ENCODE results near the gene FUT4.
"Not testable (repeated sequence)": the region's sequence is repeated elsewhere in the genome, so short reads cannot be mapped to it uniquely, and the experiment has no call there.

Gene FUT4

DNA sequence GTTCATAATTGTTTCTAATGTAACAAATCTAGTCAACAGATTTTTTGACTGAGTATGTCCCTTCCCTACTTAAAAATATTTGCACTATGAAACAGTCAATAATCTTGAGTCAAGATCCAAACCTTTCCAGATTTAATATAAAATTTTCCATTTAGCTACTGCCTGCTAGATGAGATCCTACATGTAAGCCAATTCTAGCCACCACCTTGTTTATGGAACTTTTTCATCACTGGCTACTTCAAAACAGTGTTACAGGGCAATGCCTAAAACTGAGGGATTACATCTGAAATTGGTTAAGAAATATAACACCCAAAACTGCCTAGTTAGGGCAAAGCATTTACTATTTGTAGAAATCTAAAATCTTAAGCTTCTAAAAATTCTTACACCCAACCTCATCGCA is 10.5 kb upstream of the FUT4 start:
- no peak for DNase-seq (ENCODE audit: low spot score)

DNA sequence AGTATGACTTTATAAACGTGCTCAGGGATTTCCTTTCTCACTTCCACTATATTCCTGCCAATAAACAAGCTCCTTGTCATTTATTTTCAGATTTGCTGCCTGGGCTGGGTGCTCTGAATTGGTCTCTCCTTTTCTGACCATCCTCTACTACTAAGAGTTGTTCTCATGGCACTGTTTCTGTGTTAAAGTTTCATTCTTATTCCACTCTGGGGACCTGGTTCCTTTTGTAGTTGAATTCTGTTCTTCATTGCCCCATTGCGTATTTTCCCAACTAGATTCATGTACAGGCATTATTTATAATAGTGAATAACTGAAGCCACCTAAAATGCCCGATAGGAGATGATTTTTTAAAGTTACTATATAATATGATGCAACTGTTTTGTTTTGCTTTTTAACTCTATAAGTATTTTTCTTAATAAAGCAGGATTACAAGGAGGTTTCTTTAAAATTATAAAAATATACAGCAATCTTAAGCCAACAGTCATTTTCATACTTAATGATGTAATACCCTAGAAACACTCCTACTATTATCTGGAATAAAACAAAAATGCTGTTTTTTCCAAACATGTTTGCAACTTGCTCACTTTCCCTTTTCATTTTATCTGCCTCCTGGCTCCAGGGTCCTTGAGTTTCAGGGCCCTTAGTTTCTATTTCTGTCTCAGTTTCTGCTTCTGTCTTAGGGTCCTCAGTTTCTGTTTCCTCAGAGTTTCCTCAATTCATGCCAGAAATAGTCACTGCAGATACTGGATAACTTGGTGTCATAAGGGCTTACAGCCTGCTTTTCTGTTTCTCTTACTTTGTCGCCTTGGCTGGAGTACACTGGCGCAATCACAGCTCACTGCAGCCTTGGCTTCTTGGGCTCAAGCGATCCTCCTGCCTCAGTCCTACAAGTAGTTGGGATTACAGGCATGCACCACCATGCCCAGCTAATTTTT is 9.8 kb upstream of the FUT4 start:
- DNase-seq (ENCODE audit: low spot score) = peak; percentile 43

DNA sequence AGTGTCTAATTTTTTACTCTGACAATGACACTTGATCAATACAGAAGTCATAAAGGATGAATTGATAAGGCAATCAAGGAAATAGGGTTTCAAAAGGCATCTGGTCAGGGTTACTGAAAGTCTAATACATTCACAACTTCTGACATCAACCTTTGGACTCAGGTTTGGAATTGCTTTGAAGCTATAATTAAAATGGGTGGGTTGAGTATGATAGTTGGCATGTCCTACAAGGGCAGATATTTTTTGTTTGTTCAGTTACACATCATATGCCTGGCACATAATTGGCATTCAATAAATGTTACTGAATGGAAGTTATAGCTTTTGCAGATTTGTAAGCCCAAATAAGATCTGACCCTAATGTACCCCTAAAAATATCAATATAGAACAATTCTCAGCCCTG is 7.3 kb upstream of the FUT4 start:
- DNase-seq (ENCODE audit: low spot score) = no peak

DNA sequence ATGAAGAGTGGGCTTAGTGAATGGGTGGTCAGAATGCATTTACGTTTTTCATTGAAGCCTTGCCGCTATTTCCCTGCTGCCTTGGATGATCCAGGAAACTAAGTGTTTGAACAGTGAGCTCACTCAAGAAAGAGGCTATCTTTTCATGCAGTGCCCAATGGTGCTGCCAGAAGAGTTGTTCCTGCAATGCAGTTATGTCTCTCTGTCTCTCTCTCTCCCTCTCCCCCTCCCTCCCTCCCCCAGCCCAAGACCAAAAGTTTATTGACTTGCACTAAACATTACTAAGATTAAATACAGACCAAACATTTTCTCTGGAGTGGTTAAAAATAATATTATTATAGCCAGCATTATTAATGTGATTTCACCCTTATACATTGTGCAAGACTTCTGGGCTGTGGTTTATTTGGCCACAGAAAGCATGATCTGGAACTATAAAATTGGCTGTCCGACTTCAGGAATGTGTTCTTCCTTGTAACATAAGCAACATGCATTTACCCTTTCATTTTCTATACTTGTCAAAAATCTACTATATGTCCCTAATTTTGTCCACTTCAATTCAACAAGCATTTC is 6.6 kb upstream of the FUT4 start:
- no peak for DNase-seq (ENCODE audit: low spot score)

DNA sequence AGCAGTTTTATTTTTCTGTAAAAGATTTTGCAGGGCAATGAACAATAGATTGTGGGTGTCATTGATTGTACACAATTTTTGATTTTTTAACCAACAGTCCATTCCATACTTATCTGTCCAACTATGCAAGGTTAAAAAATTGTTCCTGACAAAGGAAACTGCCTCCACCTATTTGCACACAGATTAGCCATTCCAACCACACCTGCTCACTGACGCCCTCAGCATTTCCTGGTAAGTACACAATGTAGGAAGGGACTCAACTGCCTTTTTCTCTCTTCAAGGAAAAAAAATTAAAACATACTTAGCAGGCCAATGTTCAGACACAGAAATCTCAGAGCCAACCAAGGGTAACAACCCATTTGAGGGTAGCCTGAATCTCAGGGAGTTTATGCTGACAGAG is 4.3 kb upstream of the FUT4 start:
- DNase-seq (ENCODE audit: low spot score) = no peak

DNA sequence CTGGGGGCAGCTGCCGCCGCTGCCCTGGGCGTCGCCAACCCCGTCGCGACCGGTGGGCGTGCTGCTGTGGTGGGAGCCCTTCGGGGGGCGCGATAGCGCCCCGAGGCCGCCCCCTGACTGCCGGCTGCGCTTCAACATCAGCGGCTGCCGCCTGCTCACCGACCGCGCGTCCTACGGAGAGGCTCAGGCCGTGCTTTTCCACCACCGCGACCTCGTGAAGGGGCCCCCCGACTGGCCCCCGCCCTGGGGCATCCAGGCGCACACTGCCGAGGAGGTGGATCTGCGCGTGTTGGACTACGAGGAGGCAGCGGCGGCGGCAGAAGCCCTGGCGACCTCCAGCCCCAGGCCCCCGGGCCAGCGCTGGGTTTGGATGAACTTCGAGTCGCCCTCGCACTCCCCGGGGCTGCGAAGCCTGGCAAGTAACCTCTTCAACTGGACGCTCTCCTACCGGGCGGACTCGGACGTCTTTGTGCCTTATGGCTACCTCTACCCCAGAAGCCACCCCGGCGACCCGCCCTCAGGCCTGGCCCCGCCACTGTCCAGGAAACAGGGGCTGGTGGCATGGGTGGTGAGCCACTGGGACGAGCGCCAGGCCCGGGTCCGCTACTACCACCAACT is 1.0 kb downstream of the FUT4 start:
- DNase-seq (ENCODE audit: low spot score) = no peak

DNA sequence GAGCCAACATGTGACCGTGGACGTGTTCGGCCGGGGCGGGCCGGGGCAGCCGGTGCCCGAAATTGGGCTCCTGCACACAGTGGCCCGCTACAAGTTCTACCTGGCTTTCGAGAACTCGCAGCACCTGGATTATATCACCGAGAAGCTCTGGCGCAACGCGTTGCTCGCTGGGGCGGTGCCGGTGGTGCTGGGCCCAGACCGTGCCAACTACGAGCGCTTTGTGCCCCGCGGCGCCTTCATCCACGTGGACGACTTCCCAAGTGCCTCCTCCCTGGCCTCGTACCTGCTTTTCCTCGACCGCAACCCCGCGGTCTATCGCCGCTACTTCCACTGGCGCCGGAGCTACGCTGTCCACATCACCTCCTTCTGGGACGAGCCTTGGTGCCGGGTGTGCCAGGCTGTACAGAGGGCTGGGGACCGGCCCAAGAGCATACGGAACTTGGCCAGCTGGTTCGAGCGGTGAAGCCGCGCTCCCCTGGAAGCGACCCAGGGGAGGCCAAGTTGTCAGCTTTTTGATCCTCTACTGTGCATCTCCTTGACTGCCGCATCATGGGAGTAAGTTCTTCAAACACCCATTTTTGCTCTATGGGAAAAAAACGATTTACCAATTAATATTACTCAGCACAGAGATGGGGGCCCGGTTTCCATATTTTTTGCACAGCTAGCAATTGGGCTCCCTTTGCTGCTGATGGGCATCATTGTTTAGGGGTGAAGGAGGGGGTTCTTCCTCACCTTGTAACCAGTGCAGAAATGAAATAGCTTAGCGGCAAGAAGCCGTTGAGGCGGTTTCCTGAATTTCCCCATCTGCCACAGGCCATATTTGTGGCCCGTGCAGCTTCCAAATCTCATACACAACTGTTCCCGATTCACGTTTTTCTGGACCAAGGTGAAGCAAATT is 1.8 kb downstream of the FUT4 start:
- DNase-seq (ENCODE audit: low spot score) = no peak

DNA sequence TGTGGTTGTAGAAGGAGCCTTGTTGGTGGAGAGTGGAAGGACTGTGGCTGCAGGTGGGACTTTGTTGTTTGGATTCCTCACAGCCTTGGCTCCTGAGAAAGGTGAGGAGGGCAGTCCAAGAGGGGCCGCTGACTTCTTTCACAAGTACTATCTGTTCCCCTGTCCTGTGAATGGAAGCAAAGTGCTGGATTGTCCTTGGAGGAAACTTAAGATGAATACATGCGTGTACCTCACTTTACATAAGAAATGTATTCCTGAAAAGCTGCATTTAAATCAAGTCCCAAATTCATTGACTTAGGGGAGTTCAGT is 2.4 kb downstream of the FUT4 start:
- DNase-seq (ENCODE audit: low spot score) = no peak

DNA sequence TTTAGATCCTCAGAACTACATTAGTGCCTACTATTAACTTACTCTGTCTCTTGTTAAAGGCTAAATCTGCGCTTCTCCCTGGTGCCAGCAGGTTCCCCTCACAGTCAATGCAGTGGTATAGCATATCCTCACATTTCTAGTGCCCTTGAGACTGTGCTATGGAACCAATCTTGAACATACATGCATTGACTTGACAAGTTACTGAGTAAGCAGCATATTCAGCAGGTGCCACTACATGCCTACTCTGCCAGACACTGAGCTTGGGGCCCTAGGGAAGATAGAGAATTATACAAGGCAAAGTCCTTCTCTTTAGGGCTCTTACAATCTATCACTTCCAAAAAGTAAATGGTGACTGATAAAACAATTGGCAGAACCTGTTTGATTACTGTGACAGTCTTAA is 3.2 kb downstream of the FUT4 start:
- no peak for DNase-seq (ENCODE audit: low spot score)

DNA sequence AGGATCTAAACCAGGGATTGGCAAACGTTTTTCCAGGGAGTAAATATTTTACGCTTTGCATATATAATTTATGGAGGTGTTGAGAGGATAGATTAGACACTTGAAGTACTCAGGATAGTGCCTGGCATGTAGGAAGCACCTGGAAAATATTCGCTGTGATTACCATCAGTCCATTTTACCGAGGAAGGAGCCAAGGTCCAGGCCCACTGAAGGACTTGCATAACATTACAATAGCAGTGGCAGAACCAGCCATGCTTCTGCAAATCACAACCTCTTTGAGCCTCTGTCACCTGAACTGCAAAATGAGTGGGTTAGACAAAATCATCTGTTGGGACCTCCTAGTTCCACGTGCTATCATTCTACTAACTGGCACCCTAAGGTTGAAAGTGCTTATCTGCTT is 5.4 kb downstream of the FUT4 start:
- DNase-seq (ENCODE audit: low spot score) = no peak

DNA sequence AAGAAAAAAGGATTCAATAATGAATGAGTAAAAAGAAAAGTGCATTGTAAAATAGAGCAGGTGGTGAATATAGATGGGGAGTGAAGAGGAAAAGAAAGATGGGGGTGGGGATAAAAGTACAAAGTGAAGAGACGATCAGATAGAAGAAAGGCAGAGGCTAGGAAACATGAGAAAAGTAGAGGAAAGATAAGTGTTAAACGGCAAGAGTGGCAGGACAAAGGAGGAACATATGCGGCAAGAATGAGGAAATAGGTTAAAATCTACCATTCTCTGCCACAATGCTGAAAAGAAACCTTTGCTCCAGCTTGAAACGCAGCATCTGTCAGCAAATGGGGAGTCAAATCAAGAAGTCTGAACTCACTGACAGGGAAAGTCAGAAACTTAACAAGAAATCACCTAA is 6.8 kb downstream of the FUT4 start:
- peak; percentile 34 for DNase-seq (ENCODE audit: low spot score)

DNA sequence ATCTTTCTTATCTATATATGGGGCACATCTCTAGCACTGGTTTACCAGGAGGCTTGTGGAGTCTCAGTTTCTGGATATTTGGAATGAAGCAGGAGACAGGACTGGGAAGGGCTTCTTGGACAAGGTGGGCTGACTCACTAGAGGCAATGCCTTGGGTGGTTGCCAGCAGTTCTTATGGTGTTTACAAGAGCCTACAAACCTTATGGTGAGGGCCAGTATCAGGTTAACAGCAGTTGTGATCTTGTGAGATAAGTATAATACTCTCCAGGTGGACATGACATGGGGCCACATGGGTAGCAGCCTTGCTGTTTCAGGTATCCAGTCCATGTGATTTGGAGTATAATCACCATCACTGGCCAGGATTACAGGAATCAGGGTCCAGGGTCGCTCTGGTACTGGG is 10.2 kb downstream of the FUT4 start:
- no peak for DNase-seq (ENCODE audit: low spot score)

DNA sequence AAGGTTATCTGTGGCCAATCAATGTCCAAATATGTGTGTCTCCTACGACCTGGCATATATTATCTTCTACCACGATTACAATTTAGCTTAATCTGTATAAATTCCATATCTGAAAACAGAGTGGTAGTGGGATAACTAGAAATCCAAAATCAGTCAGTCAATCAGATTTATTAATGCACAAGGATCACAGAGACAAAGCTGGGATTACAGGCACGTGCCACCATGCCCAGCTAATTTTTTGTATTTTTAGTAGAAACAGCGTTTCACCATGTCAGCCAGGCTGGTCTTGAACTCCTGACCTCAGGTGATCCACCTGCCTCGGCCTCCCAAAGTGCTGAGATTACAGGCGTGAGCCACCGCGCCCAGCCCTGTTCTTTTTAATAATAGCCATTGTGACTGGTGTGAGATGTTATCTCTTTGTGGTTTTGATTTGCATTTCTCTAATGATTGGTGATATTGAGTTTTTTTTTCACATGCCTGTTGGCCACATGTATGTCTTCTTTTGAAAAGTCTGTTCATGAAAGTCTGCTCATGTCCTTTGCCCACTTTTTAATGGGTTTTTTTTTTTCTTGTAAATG is 12.1 kb downstream of the FUT4 start:
- not testable (repeated sequence) for DNase-seq (ENCODE audit: low spot score)

DNA sequence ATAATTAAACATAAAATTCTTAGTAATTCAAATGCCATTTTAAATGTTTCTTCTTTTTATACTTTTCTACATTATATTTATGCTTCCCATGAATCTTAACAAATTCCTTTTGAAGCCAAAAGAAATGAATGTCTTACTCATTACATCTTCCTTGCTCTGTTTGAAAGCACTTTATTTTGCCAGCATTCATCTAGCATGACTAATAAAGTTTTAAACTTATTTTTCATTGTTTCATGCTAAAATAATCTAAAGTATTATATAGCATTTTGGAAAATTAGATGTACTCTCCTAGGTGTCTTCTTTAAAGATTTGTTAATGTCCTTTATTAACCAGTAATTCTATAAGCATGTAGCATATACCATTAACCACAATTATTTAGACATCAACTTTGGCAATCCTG is 13.7 kb downstream of the FUT4 start:
- DNase-seq (ENCODE audit: low spot score) = no peak

DNA sequence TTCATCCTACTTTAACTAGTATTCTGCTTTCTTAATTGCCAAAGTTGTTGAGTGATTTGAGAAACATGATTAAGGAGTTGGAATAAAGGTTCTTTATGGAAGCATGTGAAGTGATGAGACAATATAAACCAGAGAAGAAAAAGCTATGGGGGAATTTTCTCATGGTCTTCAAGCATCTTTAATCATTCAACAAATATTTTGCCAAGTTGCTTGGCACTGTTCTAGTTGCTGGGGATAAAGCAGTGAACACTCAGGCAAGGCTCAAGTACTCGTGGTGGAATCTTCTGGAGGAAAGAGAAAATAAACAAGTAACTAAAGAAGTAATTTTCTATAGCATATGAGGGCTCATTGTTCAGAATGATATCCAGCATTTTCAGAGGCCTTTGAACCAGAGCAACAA is 14.3 kb downstream of the FUT4 start:
- no peak for DNase-seq (ENCODE audit: low spot score)

DNA sequence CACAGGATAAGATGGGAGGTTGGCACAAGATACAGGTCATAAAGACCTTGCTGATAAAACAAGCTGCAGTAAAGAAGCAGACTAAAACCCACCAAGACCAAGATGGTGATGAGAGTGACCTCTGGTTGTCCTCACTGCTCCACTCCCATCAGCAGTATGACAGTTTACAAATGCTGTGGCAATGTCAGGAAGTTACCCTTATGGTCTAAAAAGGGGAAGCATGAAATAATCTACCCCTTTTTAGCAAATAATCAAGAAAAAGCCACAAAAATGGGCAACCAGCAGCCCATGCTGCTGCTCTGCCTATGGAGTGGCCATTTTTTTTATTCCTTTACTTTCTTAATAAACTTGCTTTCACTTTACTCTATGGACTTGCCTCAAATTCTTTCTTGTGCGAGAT is 14.7 kb downstream of the FUT4 start:
- no peak for DNase-seq (ENCODE audit: low spot score)

DNA sequence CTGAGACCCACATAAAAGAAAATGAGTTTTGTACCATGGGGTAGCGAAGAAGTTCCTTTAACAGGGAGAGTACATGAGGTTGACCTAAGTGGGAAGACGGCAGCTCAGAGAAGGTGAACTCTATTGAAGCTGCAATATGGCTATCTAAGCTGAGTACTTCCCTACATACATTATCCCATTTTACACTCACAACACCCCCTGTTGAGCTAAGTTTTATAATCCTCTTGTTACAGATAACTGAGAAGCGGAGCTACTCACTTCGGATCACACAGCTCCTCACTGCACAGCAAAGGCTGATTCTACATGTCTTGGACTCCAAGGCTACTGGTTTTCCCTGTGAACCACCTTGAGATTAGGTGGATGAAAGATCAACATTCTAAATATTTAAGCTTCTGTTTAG is 15.2 kb downstream of the FUT4 start:
- DNase-seq (ENCODE audit: low spot score) = no peak

DNA sequence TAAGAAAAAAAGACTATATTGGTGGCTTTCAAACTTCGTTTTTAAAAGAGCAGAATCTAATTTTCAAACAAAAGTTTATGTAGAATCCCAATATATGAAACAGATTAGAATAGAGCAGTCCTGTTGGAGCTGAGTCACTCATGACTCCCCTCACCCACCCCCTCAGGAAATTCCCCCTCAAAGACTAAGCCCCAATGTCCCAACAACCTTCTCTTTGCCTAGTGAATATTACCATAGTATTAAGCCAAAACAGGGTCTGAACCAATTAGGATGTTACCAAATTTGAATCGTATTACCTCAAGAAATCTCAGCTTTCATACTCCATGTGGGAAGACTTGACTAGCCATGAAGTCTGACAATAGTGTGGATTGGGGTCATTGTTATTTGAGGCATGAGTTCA is 15.6 kb downstream of the FUT4 start:
- DNase-seq (ENCODE audit: low spot score) = no peak

DNA sequence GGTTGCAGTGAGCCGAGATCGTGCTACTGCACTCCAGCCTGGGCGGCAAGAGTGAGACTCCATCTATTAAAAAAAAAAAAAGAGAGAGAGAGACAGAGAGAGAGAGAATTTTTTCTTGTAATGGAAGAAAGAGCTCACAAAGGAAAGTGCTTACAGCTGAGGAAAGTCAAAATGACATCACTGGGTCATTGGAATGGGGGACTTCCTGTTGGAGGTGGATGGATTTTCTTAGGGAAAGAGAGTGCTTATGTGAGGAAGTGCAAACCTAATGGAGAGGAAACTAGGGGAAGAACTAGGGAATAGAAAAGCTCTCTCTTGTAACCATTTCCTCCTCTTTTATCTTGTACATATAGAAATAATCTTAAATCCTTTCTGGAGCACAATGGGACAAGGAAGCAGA is 17.1 kb downstream of the FUT4 start:
- no peak for DNase-seq (ENCODE audit: low spot score)

DNA sequence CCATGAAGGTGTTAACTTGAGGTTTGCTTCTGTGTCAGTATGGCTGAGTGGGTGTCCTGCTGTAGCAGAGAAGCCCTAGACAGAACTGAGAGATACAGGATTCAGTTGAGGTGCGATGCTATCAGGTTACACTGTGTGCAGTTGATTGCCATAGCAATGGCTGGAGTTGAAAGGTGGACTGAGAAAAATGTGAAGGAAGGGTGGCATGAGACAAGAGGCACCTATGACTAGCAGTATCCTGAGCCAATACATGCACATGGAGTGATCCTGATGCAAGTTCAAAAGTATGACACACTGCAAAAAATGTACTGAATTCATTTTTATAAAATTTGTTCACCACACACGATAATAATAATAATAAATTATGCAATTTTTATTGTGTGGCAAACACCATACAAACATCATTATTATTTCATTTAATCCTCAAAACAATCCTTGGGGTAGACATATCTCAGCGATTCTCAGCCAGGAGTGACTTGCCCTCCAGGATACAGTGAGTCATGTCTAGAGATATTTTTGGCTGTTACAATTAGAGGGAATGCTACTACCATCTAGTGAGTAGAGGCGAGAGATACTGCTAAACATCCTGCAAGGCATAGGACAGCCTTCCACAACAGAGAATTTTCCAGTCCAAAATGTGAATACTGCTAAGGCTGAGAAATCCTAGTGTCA is 19.6 kb downstream of the FUT4 start:
- peak; percentile 22 for DNase-seq (ENCODE audit: low spot score)

DNA sequence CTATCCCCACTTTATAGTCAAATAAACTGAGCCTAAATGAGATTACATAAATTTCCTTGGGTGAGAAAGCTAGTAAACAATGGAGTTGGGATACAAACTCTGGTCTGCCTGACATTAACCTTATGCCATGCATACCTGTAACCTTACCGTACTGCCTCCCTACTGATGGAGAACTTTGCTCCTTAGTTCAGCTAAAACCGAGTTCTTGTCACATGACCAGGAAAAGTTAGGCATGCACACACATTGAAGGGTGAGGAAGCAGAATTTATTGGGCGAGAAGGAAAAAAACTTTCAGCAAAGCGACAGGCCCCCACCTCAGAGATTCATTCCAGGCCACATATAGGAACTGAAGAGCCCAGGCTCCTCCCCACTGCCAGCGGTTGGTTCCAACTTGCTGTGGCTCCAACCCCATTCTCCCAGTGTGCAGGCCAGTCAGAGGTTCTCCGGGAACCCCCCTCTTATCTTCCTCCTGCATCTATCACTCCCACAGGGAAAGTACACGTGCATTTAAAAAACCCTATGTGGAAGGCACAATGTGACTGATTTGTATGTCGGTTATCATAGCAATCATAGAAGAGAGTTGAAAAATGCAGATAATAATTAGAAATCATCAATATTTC is 20.2 kb downstream of the FUT4 start:
- no peak for DNase-seq (ENCODE audit: low spot score)

Measured in Ammon's horn (tissue), 1 donor.